ENCODE results near the gene POLR1E.
"Not testable (repeated sequence)": the region's sequence is repeated elsewhere in the genome, so short reads cannot be mapped to it uniquely, and the experiment has no call there.

POLR1E gene

GRCh38 chr9:37465249-37466036 is 20.3 kb upstream of the POLR1E start, which contains the start of gene ZBTB5:
Gene ZBTB5 (minus strand): TSS chr9:37465450. CDS start chr9:37442551, 22,899 bp downstream.
- DNase-seq (ENCODE audit: low read depth, low spot score), result peak; percentile 98

- DNase-seq (ENCODE audit: low read depth, low spot score), result no peak
These were observed 19.6 kb upstream of the POLR1E start for GRCh38 chr9:37466037-37466709.

- not testable (repeated sequence) for DNase-seq (ENCODE audit: low read depth, low spot score)
These were observed 18.2 kb upstream of the POLR1E start for GRCh38 chr9:37467530-37467929.

GRCh38 chr9:37468620-37469019 is 17.1 kb upstream of the POLR1E start:
- DNase-seq (ENCODE audit: low read depth, low spot score), result no peak

- no peak for DNase-seq (ENCODE audit: low read depth, low spot score)
These were observed 13.6 kb upstream of the POLR1E start for GRCh38 chr9:37471942-37472684.

- DNase-seq (ENCODE audit: low read depth, low spot score), result not testable (repeated sequence)
These were observed 11.8 kb upstream of the POLR1E start for GRCh38 chr9:37473982-37474381.

- no peak for DNase-seq (ENCODE audit: low read depth, low spot score)
These were observed 11.3 kb upstream of the POLR1E start for GRCh38 chr9:37474438-37474837.

- DNase-seq (ENCODE audit: low read depth, low spot score), result no peak
These were observed 8.8 kb upstream of the POLR1E start for GRCh38 chr9:37476930-37477329.

- DNase-seq (ENCODE audit: low read depth, low spot score), result not testable (repeated sequence)
These were observed 8.3 kb upstream of the POLR1E start for GRCh38 chr9:37477443-37477842.

- DNase-seq (ENCODE audit: low read depth, low spot score), result not testable (repeated sequence)
These were observed 7.6 kb upstream of the POLR1E start for GRCh38 chr9:37477987-37478619.

- DNase-seq (ENCODE audit: low read depth, low spot score), result no peak
These were observed 5.0 kb upstream of the POLR1E start for GRCh38 chr9:37480759-37481158.

- DNase-seq (ENCODE audit: low read depth, low spot score), result no peak
These were observed 488 bp downstream of the POLR1E start for GRCh38 chr9:37486256-37486615.

GRCh38 chr9:37486616-37487548 is 1.1 kb downstream of the POLR1E start:
- DNase-seq (ENCODE audit: low read depth, low spot score), result no peak

GRCh38 chr9:37491939-37492338 is 6.2 kb downstream of the POLR1E start:
- DNase-seq (ENCODE audit: low read depth, low spot score), result no peak

- DNase-seq (ENCODE audit: low read depth, low spot score), result no peak
These were observed 9.8 kb downstream of the POLR1E start for GRCh38 chr9:37495571-37495970.

GRCh38 chr9:37496020-37496419 is 10.3 kb downstream of the POLR1E start:
- no peak for DNase-seq (ENCODE audit: low read depth, low spot score)

GRCh38 chr9:37497320-37497719 is 11.6 kb downstream of the POLR1E start:
- DNase-seq (ENCODE audit: low read depth, low spot score), result no peak

- no peak for DNase-seq (ENCODE audit: low read depth, low spot score)
These were observed 12.7 kb downstream of the POLR1E start for GRCh38 chr9:37498457-37498856.

- no peak for DNase-seq (ENCODE audit: low read depth, low spot score)
These were observed 13.5 kb downstream of the POLR1E start for GRCh38 chr9:37499297-37499696.

GRCh38 chr9:37501957-37502596 is 16.3 kb downstream of the POLR1E start:
- no peak for DNase-seq (ENCODE audit: low read depth, low spot score)
